ENCODE results near the gene KDM1B.

DNA sequence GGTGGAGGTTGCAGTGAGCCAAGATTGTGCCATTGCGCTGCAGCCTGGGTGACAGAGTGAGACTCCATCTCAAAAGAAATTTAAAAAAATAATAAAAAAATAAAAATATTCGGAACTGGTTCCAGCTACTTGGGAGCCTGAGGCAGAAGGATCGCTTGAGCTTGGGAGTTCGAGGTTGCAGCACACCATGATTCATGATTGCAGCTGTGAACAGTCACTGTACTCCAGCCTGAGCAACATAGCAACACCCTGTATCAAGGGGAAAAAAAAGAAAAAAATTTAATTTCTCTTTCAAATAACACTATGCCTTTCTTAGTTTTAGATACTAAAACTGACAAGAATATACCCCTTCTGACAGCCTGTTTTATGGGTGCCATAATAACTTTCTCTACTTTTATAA lies 10.5 kb downstream of the KDM1B start:
- TF ChIP-seq, protein P1, sequence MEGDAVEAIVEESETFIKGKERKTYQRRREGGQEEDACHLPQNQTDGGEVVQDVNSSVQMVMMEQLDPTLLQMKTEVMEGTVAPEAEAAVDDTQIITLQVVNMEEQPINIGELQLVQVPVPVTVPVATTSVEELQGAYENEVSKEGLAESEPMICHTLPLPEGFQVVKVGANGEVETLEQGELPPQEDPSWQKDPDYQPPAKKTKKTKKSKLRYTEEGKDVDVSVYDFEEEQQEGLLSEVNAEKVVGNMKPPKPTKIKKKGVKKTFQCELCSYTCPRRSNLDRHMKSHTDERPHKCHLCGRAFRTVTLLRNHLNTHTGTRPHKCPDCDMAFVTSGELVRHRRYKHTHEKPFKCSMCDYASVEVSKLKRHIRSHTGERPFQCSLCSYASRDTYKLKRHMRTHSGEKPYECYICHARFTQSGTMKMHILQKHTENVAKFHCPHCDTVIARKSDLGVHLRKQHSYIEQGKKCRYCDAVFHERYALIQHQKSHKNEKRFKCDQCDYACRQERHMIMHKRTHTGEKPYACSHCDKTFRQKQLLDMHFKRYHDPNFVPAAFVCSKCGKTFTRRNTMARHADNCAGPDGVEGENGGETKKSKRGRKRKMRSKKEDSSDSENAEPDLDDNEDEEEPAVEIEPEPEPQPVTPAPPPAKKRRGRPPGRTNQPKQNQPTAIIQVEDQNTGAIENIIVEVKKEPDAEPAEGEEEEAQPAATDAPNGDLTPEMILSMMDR (conservative IDR thresholded peaks at IDR 0.05; ENCODE audit: low read length), result no peak
- TF ChIP-seq EZH2phosphoT487 (IDR thresholded peaks at IDR 0.05; ENCODE audit: borderline replicate concordance), result no peak
